Stromal cell of bone marrow (primary cell): ENCODE results near the gene BTBD17.

Experiments used
- DNase-seq: peaks from one replicate; pipeline ENCODE4 v3.0.0-alpha.2; 2012; ENCODE audit warnings: low read depth

The BTBD17 gene

GRCh38 chr17:74335529-74336062 lies 26.1 kb downstream of the BTBD17 start:
- DNase-seq: no peak

- DNase-seq: no peak
Measured at GRCh38 chr17:74334393-74335039, 27.2 kb downstream of the BTBD17 start.

- no peak for DNase-seq
Measured at GRCh38 chr17:74332763-74333283, 28.8 kb downstream of the BTBD17 start.

- no peak for DNase-seq
Measured at GRCh38 chr17:74332017-74332650, 29.5 kb downstream of the BTBD17 start.

GRCh38 chr17:74330446-74330845 lies 31.2 kb downstream of the BTBD17 start:
- DNase-seq: no peak

GRCh38 chr17:74329378-74329777 lies 32.3 kb downstream of the BTBD17 start:
- DNase-seq: no peak

- no peak for DNase-seq
Measured at GRCh38 chr17:74328487-74328886, 33.2 kb downstream of the BTBD17 start.

GRCh38 chr17:74326506-74326905 lies 35.2 kb downstream of the BTBD17 start:
- no peak for DNase-seq

GRCh38 chr17:74325743-74326379 lies 35.8 kb downstream of the BTBD17 start, which contains the start of gene KIF19:
TSS of gene KIF19 (plus strand) at chr17:74326226. CDS start at chr17:74326350, 124 bp downstream.
- DNase-seq: no peak

GRCh38 chr17:74325376-74325742 lies 36.3 kb downstream of the BTBD17 start:
- no peak for DNase-seq

- DNase-seq: no peak
Measured at GRCh38 chr17:74324521-74324920, 37.1 kb downstream of the BTBD17 start.

- DNase-seq: no peak
Measured at GRCh38 chr17:74318391-74318790, 43.3 kb downstream of the BTBD17 start.

GRCh38 chr17:74317071-74317470 lies 44.6 kb downstream of the BTBD17 start:
- no peak for DNase-seq

GRCh38 chr17:74316220-74316619 lies 45.4 kb downstream of the BTBD17 start:
- no peak for DNase-seq

- no peak for DNase-seq
Measured at GRCh38 chr17:74314877-74315276, 46.8 kb downstream of the BTBD17 start.

GRCh38 chr17:74309902-74310301 lies 51.8 kb downstream of the BTBD17 start:
- DNase-seq: no peak

- no peak for DNase-seq
Measured at GRCh38 chr17:74307984-74308773, 53.5 kb downstream of the BTBD17 start.
